GM12892 (cell line): ENCODE data around the gene APLP2.

Experiments
- POLR2A ChIP-seq: IDR thresholded peaks from 2 replicates; pipeline ENCODE4 v1.6.1; 2011; ENCODE audit warnings: low read depth, low read length, control low read depth
- POLR2AphosphoS5 ChIP-seq: IDR thresholded peaks from 2 replicates; pipeline ENCODE4 v1.6.1; 2011; ENCODE audit warnings: low read depth, low read length, control low read depth

GRCh38 chr11:130051082-130051481, 18.6 kb upstream of the APLP2 start:
- TF ChIP-seq POLR2AphosphoS5 (no peak), POLR2A (no peak)
